ENCODE data around the gene GRM8.

Gene GRM8

DNA sequence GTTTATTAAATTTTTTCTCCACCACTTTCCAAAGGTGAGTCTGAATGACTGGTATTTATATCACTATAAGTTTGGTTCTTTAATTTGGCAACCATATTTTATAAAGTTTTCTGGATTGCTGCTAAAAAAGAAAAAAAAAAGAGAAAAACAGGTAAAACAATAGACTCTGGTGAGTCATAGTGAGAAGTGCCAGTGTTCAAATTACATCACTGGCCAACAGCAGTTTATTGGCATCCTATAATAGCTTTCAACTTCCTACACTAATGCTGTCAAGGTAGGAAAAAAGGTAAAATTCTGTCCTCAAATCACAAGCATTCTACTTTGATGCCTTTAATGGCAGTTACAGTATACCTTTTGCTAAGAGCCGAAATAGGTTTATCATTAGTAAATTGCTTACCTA lies 808.8 kb downstream of the GRM8 start:
- no peak for DNase-seq (ENCODE audit: low read depth, low spot score)

- no peak for DNase-seq (ENCODE audit: low read depth, low spot score)
These were observed 809.8 kb downstream of the GRM8 start for GRCh38 chr7:126442908-126443307.

DNA sequence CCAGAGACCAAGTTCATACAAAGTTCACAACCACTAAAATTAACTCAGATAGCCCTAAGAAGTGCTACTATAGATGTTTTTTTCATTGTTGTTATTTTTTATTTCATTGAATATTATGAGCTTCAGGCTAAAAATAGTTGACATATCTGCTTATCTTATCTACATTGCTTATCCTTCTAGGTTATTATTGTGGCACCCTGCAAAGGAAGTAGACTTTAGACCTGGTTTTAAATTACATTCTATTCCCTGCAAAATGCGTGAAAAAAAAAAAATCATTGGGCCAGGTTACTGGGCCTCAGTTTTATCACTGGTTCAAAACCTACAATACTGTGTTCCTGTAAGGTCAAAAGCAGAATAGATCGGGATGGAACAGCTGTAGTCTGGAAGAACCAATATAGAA lies 811.0 kb downstream of the GRM8 start:
- DNase-seq (ENCODE audit: low read depth, low spot score): no peak

- DNase-seq (ENCODE audit: low read depth, low spot score): no peak
These were observed 812.2 kb downstream of the GRM8 start for GRCh38 chr7:126440542-126440941.

GRCh38 chr7:126436213-126436868 lies 816.4 kb downstream of the GRM8 start:
- no peak for DNase-seq (ENCODE audit: low read depth, low spot score)

DNA sequence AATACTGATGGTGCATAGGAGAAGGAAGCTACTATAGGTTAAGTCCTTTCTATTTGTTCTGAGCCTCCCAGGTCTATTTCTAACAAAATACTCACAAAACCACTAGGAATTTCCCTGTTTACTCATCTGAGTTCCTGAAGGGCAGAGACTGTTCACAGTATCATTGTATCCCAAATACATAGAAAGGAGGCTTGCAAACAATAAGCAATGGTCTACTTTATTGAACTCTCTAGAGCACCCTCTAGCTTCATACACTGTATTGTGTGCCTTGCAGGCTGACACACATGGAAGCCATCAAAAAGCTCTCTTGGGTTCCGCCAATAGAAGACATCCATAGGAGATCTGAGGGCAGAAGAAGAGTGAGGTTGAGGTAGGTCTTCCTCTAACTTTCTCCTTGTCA lies 826.1 kb downstream of the GRM8 start:
- no peak for DNase-seq (ENCODE audit: low read depth, low spot score)

- DNase-seq (ENCODE audit: low read depth, low spot score): no peak
These were observed 827.8 kb downstream of the GRM8 start for GRCh38 chr7:126424985-126425384.

- no peak for DNase-seq (ENCODE audit: low read depth, low spot score)
These were observed 833.7 kb downstream of the GRM8 start for GRCh38 chr7:126419047-126419446.

DNA sequence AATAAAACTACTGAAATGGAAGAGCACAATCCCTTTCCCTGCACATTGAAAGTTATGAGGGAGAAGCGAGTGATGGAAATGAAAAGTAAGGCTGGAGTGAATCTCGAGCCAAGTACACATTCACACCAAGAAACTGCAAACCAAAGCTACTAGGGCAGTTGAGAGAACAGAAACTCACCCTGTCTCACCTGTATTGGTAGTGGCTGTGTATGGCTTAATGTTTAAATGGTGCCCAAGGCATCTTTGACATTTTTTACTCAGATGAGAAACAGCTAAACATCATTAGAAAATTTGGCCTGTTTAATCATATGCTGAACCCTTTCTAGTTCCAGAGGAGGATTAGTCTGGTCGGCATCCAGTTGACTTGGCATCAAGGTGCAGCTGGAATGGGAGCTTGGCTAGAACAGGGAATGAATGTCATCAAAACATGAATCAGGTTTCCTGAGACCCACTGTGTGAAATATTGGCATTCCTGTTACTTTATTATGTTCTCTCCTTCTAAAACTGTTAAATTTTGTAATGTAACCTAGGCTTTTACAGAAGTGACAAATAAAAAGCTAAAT lies 840.8 kb downstream of the GRM8 start:
- DNase-seq (ENCODE audit: low read depth, low spot score): peak; percentile 29

GRCh38 chr7:126411032-126411820 lies 841.5 kb downstream of the GRM8 start:
- no peak for DNase-seq (ENCODE audit: low read depth, low spot score)

DNA sequence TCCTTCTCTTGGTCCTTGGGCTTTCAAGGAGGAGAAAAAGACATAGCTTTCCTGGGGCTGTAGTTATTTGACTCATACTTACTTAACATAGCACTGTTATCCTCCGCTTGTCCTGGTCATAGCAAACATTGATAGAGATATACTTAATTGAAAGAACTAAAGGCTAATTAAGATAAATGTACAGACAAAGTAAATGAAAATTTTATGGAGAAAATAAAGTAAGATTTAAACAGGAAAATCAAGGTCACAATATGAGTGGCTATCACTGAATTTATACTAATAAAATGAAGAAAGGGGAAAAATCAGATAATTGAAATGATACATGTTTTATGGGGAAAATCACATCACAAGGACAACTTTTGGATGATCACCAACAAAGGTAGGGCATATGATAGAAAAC lies 849.7 kb downstream of the GRM8 start:
- no peak for DNase-seq (ENCODE audit: low read depth, low spot score)

- no peak for DNase-seq (ENCODE audit: low read depth, low spot score)
These were observed 850.8 kb downstream of the GRM8 start for GRCh38 chr7:126401918-126402317.

- no peak for DNase-seq (ENCODE audit: low read depth, low spot score)
These were observed 853.8 kb downstream of the GRM8 start for GRCh38 chr7:126398851-126399529.

DNA sequence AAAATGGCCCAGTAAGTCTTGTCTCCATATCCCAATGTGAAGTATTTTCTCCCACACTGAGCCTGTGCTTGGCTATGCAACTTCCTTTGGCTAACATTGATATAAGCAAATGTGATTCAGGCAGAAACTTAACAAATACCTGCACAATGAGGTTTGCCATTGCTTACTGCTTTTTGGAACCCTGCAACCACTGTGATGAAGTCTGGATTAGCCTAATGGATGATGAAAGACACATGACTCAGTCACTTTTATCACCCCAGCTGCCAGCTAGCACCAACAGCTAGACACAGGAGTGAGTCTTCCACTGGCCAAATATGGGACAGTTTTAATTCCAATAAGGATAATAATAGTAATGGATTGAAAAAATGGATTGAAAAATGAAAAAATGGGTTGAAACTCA lies 854.5 kb downstream of the GRM8 start:
- no peak for DNase-seq (ENCODE audit: low read depth, low spot score)

- DNase-seq (ENCODE audit: low read depth, low spot score): peak; percentile 2
These were observed 858.3 kb downstream of the GRM8 start for GRCh38 chr7:126394406-126394805.

All from astrocyte of the hippocampus (primary cell).